Activated CD4-positive, alpha-beta T cell treated with anti-CD3 and anti-CD28 coated beads, Interleukin-2, Interleukin-6, amounts not matched to agents 100 ng/mL and 50 ng/mL, durations not matched to agents 16 hours and 8 hours (primary cell): ENCODE data around the gene SHANK1.
A peak's percentile ranks its signal among the peaks of the same experiment; 100 is the strongest.

Experiments
- DNase-seq: peaks from one replicate; pipeline ENCODE4 v3.0.0-alpha.2; 2020

SHANK1 gene

GRCh38 chr19:50725911-50726230 lies 6.3 kb upstream of the SHANK1 start:
- DNase-seq = no peak

GRCh38 chr19:50725218-50725910 lies 5.8 kb upstream of the SHANK1 start:
- no peak for DNase-seq

- peak; percentile 99 for DNase-seq
Observed at GRCh38 chr19:50724522-50725217, 5.1 kb upstream of the SHANK1 start.

GRCh38 chr19:50723735-50724521 lies 4.3 kb upstream of the SHANK1 start:
- no peak for DNase-seq

- DNase-seq = no peak
Observed at GRCh38 chr19:50723069-50723468, 3.5 kb upstream of the SHANK1 start, which contains the start of gene CLEC11A. Gene CLEC11A, plus strand, starts transcription at chr19:50723364. Its CDS starts 162 bp downstream, at chr19:50723526.

GRCh38 chr19:50722201-50723013 lies 2.8 kb upstream of the SHANK1 start:
- DNase-seq = no peak

- no peak for DNase-seq
Observed at GRCh38 chr19:50721441-50722137, 2.0 kb upstream of the SHANK1 start.

- no peak for DNase-seq
Observed at GRCh38 chr19:50720921-50721381, 1.3 kb upstream of the SHANK1 start.

GRCh38 chr19:50720181-50720920 lies 749 bp upstream of the SHANK1 start:
- no peak for DNase-seq

GRCh38 chr19:50719119-50719435 lies 525 bp downstream of the SHANK1 start:
- no peak for DNase-seq

- no peak for DNase-seq
Observed at GRCh38 chr19:50718255-50719118, 1.1 kb downstream of the SHANK1 start.

GRCh38 chr19:50717891-50718254 lies 1.7 kb downstream of the SHANK1 start:
- no peak for DNase-seq

GRCh38 chr19:50717026-50717723 lies 2.4 kb downstream of the SHANK1 start:
- DNase-seq = no peak

- no peak for DNase-seq
Observed at GRCh38 chr19:50716178-50717025, 3.2 kb downstream of the SHANK1 start.

- DNase-seq = no peak
Observed at GRCh38 chr19:50713556-50714236, 5.9 kb downstream of the SHANK1 start.

- DNase-seq = no peak
Observed at GRCh38 chr19:50712833-50713232, 6.8 kb downstream of the SHANK1 start.

- DNase-seq = no peak
Observed at GRCh38 chr19:50711805-50712204, 7.8 kb downstream of the SHANK1 start.

GRCh38 chr19:50711196-50711595 lies 8.4 kb downstream of the SHANK1 start:
- DNase-seq = no peak
